Stomach (tissue), 9 donors: ENCODE results near the gene GAA. TPM values are rescaled to one million over a fixed set of nuclear protein-coding genes. Genes with fewer than 3 reads are reported as not detected.

Experiments
- DNase-seq, 2 donors: peaks; one replicate each; pipeline versions ENCODE4 v3.0.0 to v3.0.0-alpha.2; 2013 to 2019
- H3K27ac ChIP-seq, 5 donors: fragments of 200-600 bp in 4 of 5; sonication (generic) in 4 of 5; one replicate each; pipeline ENCODE4 v1.5.1; 2013 to 2019; ENCODE audit warnings: mild to moderate bottlenecking in 1 of 5, moderate library complexity in 1 of 5
- H3K27me3 ChIP-seq, 3 donors: fragments of 200-600 bp; sonication (generic); one replicate each; pipeline ENCODE4 v1.5.1; 2017 to 2019; ENCODE audit warnings: mixed run types in 1 of 3
- H3K36me3 ChIP-seq, 4 donors: fragments of 200-600 bp; sonication (generic); 1 replicate in 3 of 4; 2 replicates in 1 of 4; pipeline ENCODE4 v1.5.1; 2016 to 2019
- H3K4me1 ChIP-seq, 4 donors: fragments of 200-600 bp; sonication (generic); one replicate each; pipeline ENCODE4 v1.5.1; 2016 to 2019
- H3K4me3 ChIP-seq, 4 donors: fragments of 200-600 bp; sonication (generic) in 3 of 4; one replicate each; pipeline ENCODE4 v1.5.1; 2016 to 2019; ENCODE audit warnings: mild to moderate bottlenecking in 1 of 4
- H3K9me3 ChIP-seq, 4 donors: fragments of 200-600 bp; sonication (generic); one replicate each; pipeline ENCODE4 v1.5.1; 2016 to 2019
- EP300 ChIP-seq: sonication (generic); formaldehyde crosslinking; IDR thresholded peaks from one replicate; pipeline ENCODE4 v1.6.1; 2017; ENCODE audit warnings: antibody characterized with exemption
- POLR2A ChIP-seq, 4 donors: fragments of 450-650 bp; IDR thresholded peaks; one replicate each; pipeline ENCODE4 v1.6.1; 2016; ENCODE audit warnings: antibody characterized with exemption in 4 of 4, control low read depth in 2 of 4, mild to moderate bottlenecking in 1 of 4, moderate library complexity in 1 of 4
- POLR2AphosphoS5 ChIP-seq, 3 donors: sonication (generic); formaldehyde crosslinking; IDR thresholded peaks; one replicate each; pipeline ENCODE4 v1.6.1; 2016; ENCODE audit warnings: antibody characterized with exemption in 3 of 3
- WGBS, 5 donors: extraction: QIAGEN DNeasy Blood & Tissue Kit in 3 of 5; methylation state at CpG; one replicate each; pipeline versions ENCODE4 v1.1.5 to v1.1.7; 2013 to 2018; 5-methylcytosine and 5-hydroxymethylcytosine counted together
- intact Hi-C: fragments of 100-400 bp; cut with DNase I; formaldehyde crosslinking; loops from one replicate; pipeline ENCODE4 v1.15.1; 2023; ENCODE audit warnings: low total_unique reads
- polyA plus RNA-seq, 3 donors: library from polyadenylated mRNA; stranded (reverse); fragments of 200-250 nt; gene quantifications; one replicate each; pipeline ENCODE4 v1.2.3, GENCODE V29; 2013
- total RNA-seq, 5 donors: library from RNA; depleted of rRNA; stranded (reverse); fragments of >200 nt; gene quantifications; one replicate each; pipeline versions ENCODE4 v1.1.0 to v1.2.3, GENCODE V29; 2014 to 2016
- TF ChIP-seq, protein P1 (sequence below), 7 experiments: fragments of 450-650 bp in 4 of 7; fragments of 200-600 bp in 3 of 7; sonication (generic) in 3 of 7; IDR thresholded peaks; one replicate each; pipeline ENCODE4 v1.5.1; 2016 to 2019; ENCODE audit warnings: antibody characterized with exemption in 7 of 7, control low read depth in 2 of 7, mild to moderate bottlenecking in 1 of 7
- donor health status: healthy with polysubstance abuse.
- donor health status: Bipolar disorder and iron deficiency.
- donor health status: healthy.

Gene GAA
- total and polyA plus RNA-seq, 8 donors, result 9.6 to 63.4 (median 22.0) TPM

DNA sequence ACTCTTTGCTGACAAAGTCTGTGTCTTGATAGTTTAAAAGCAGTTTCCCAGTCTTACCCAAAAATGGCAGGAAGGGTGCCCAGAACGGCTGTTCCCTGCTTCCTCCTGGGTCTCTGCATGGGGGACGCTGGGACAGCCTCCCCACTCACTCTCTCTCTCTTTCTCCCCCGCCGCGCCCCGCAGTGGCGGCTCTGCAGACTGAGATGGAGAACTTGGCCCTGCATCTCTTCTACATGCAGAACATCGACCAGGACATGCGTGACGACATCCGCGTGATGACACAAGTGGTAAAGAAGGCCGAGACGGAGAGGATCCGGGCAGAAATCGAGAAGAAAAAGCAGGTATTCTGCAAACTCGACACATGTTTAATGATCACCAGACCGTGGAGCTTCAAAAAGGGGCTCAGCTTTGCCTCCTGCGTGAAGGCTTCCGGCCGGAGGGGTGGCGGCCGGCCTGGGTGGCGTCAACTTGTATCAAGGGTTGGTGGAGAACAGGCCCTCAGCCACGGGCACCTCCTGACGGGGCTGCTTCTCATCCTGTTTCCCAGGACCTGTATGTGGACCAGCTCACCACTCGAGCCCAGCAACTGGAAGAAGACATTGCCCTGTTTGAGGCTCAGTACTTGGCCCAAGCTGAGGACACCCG, 42.9 kb upstream of the GAA start:
- intact Hi-C loops, result no loop called here
- Histone ChIP-seq H3K4me3 (no peak overlapping the region), H3K36me3 (peaks cover 3 to 12% (median 6%) of the 10 kb centered on the region in 4 donors), H3K4me1 (peaks cover 0 to 7% (median 2%) of the 10 kb centered on the region in 4 donors), H3K9me3 (no peaks in the 10 kb centered on the region), H3K27me3 (no peaks in the 10 kb centered on the region), H3K27ac (no peak overlapping the region)
- no peak for DNase-seq
- WGBS, 5 donors, result 94 to 95% (median 94%) methylated on average over 27 to 28 of the region's 28 CpGs
- no peak for TF ChIP-seq EP300
- TF ChIP-seq, protein P1, sequence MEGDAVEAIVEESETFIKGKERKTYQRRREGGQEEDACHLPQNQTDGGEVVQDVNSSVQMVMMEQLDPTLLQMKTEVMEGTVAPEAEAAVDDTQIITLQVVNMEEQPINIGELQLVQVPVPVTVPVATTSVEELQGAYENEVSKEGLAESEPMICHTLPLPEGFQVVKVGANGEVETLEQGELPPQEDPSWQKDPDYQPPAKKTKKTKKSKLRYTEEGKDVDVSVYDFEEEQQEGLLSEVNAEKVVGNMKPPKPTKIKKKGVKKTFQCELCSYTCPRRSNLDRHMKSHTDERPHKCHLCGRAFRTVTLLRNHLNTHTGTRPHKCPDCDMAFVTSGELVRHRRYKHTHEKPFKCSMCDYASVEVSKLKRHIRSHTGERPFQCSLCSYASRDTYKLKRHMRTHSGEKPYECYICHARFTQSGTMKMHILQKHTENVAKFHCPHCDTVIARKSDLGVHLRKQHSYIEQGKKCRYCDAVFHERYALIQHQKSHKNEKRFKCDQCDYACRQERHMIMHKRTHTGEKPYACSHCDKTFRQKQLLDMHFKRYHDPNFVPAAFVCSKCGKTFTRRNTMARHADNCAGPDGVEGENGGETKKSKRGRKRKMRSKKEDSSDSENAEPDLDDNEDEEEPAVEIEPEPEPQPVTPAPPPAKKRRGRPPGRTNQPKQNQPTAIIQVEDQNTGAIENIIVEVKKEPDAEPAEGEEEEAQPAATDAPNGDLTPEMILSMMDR (IDR thresholded peaks at IDR 0.05), result no peak
- no peak for TF ChIP-seq POLR2A (IDR thresholded peaks at IDR 0.05)
- no peak for TF ChIP-seq POLR2AphosphoS5 (IDR thresholded peaks at IDR 0.05)

DNA sequence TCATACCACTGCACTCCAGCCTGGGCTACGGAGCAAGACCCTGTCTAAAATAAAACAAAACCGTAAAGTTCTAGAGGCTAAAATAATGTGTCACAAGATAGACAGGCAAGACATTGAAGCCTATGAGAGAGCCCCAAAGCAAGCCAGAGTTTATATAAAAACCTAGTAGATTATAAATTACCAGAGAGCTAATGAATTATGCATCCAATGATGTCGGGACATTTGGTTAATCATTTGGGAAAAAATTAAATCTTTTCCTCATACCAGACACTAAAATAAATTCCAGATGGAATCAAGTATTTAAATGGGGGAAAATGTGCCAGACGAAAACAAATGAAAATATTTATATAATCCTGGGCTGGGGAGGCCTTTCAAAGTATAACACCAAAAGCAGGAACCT, 40.7 kb upstream of the GAA start:
- Histone ChIP-seq H3K4me3 (no peak overlapping the region), H3K27me3 (no peaks in the 10 kb centered on the region), H3K4me1 (peaks cover 0 to 17% (median 8%) of the 10 kb centered on the region in 4 donors), H3K9me3 (no peaks in the 10 kb centered on the region), H3K27ac (no peak overlapping the region), H3K36me3 (peaks cover 3 to 12% (median 6%) of the 10 kb centered on the region in 4 donors)
- TF ChIP-seq EP300 (no peak), POLR2A (IDR thresholded peaks at IDR 0.05) (no peak), POLR2AphosphoS5 (IDR thresholded peaks at IDR 0.05) (no peak)
- TF ChIP-seq, protein P1 (IDR thresholded peaks at IDR 0.05), result no peak
- 59 to 83% (median 69%) methylated on average over 4 of the region's 4 CpGs for WGBS, 5 donors
- intact Hi-C loops, result no loop called here
- no peak for DNase-seq

DNA sequence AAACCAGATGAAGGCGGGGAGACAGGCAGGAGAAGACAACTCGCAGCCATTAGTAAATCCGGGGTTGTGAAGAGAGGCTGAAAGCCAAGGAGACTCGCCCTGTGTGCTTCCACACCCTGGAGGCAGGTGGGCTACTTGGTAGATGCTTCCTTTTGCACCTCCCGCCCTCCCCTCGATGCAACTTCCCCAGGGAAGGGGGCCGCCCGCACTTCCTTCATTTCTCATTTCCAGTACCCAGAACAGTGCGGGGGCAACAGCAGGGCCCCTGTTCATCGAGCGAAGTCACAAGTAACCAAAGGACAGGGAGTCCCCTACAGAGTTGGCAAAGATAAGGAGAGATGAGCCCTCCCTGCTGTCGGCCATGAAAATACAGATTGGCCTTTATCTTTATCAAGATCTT, 40.0 kb upstream of the GAA start:
- H3K9me3 ChIP-seq, result no peaks in the 10 kb centered on the region

DNA sequence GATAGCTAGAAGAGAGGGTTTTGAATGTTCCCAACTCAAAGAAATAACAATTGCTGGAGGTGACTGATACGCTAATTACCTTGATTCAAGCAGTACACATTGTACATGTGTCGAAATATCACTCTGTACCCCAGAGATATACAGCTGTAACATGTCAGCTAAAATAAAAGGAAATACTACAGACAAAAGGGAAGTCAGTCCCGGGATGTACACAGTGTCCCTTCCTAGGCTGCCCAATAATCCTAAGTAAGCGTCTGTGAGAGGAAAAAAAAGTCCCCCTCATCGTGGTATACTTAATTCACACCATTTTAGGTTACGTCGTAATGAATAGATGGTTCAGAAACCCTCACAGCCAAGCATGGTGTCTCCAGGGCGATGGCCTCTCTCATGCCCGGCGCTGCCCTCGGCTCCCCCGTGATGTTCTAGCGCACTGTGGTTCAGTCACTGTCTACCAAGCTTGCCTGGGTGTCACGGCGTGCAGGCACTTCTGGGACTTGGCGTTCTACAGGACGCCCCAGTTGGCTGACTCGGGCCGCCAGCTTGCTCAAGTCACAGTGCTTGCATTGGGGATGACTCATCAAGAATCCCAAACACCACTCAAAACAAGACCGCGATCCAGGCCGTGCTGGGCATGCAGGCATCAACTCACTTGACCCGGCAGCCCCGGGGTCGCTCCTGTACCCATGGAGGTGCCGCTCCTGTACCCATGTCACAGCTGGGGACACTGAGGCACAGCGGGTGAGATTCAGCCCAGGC, 37.4 kb upstream of the GAA start:
- intact Hi-C loops, result no loop called here
- peak in 1 of 2 donors; percentile 68 for DNase-seq
- Histone ChIP-seq H3K36me3 (peaks cover 0 to 2% (median under 1%) of the 10 kb centered on the region in 4 donors), H3K27me3 (no peaks in the 10 kb centered on the region), H3K4me3 (no peak overlapping the region), H3K9me3 (no peaks in the 10 kb centered on the region), H3K27ac (peak overlapping the region in 4 of 5 donors; percentile 56 to 75 (median 64)), H3K4me1 (peaks cover 10 to 28% (median 17%) of the 10 kb centered on the region in 4 donors)
- 69 to 82% (median 74%) methylated on average over 17 to 27 of the region's 27 CpGs for WGBS, 5 donors
- TF ChIP-seq EP300 (no peak), POLR2AphosphoS5 (IDR thresholded peaks at IDR 0.05) (peak in 2 of 3 donors; percentile 29 to 35), POLR2A (IDR thresholded peaks at IDR 0.05) (no peak)
- TF ChIP-seq, protein P1 (IDR thresholded peaks at IDR 0.05), result no peak

More for the DNA sequence above, 40.0 kb upstream of the GAA start:
- WGBS, 5 donors, result 79 to 93% (median 89%) methylated on average over 12 of the region's 12 CpGs
- peaks cover 0 to 17% (median 8%) of the 10 kb centered on the region in 4 donors for H3K4me1 ChIP-seq
- no peak for DNase-seq
- no peak overlapping the region for H3K27ac ChIP-seq
- TF ChIP-seq, protein P1 (IDR thresholded peaks at IDR 0.05), result no peak
- no peak for TF ChIP-seq POLR2AphosphoS5 (IDR thresholded peaks at IDR 0.05)
- no peak for TF ChIP-seq EP300
- TF ChIP-seq POLR2A (IDR thresholded peaks at IDR 0.05), result no peak
- H3K27me3 ChIP-seq, result no peaks in the 10 kb centered on the region
- intact Hi-C loops, result no loop called here
- peaks cover 3 to 12% (median 6%) of the 10 kb centered on the region in 4 donors for H3K36me3 ChIP-seq
- no peak overlapping the region for H3K4me3 ChIP-seq
